ENCODE measurements around the gene GPN1. TPM values are rescaled to one million over a fixed set of nuclear protein-coding genes. Genes with fewer than 3 reads are reported as not detected.
"Not testable (repeated sequence)": the region's sequence is repeated elsewhere in the genome, so short reads cannot be mapped to it uniquely, and the experiment has no call there.

The GPN1 gene
- polyA plus RNA-seq, 1 donor, result 41.5 TPM

- peaks cover 7% of the 10 kb centered on the region for H3K4me1 ChIP-seq (ENCODE audit: control insufficient read depth, insufficient read depth, low read length)
Measured at GRCh38 chr2:27667446-27667845, 38.6 kb downstream of the GPN1 start.

GRCh38 chr2:27671235-27671634 lies 42.4 kb downstream of the GPN1 start:
- 100% methylated on average over 4 of the region's 4 CpGs for WGBS (ENCODE audit: insufficient coverage, low lambda C conversion rate)
- Histone ChIP-seq H3K27me3 (ENCODE audit: control insufficient read depth, insufficient read depth, low read length) (no peaks in the 10 kb centered on the region), H3K9me3 (ENCODE audit: control insufficient read depth, low read depth, low read length) (no peaks in the 10 kb centered on the region), H3K4me3 (ENCODE audit: low read length) (no peak overlapping the region), H3K27ac (ENCODE audit: low read length) (no peak overlapping the region), H3K4me1 (ENCODE audit: control insufficient read depth, insufficient read depth, low read length) (no peaks in the 10 kb centered on the region), H3K36me3 (ENCODE audit: control insufficient read depth, insufficient read depth, low read length) (peaks cover 39% of the 10 kb centered on the region)
- no peak for DNase-seq

More at GRCh38 chr2:27667446-27667845, 38.6 kb downstream of the GPN1 start:
- H3K36me3 ChIP-seq (ENCODE audit: control insufficient read depth, insufficient read depth, low read length), result peaks cover 24% of the 10 kb centered on the region
- no peaks in the 10 kb centered on the region for H3K27me3 ChIP-seq (ENCODE audit: control insufficient read depth, insufficient read depth, low read length)
- H3K9me3 ChIP-seq (ENCODE audit: control insufficient read depth, low read depth, low read length), result no peaks in the 10 kb centered on the region
- 80% methylated on average over 1 of the region's 1 CpG for WGBS (ENCODE audit: insufficient coverage, low lambda C conversion rate)
- H3K27ac ChIP-seq (ENCODE audit: low read length), result no peak overlapping the region
- no peak overlapping the region for H3K4me3 ChIP-seq (ENCODE audit: low read length)
- DNase-seq, result no peak

GRCh38 chr2:27672723-27673486 lies 44.1 kb downstream of the GPN1 start:
- Histone ChIP-seq H3K27ac (ENCODE audit: low read length) (no peak overlapping the region), H3K4me3 (ENCODE audit: low read length) (no peak overlapping the region), H3K27me3 (ENCODE audit: control insufficient read depth, insufficient read depth, low read length) (no peaks in the 10 kb centered on the region), H3K36me3 (ENCODE audit: control insufficient read depth, insufficient read depth, low read length) (peaks cover 49% of the 10 kb centered on the region), H3K9me3 (ENCODE audit: control insufficient read depth, low read depth, low read length) (no peaks in the 10 kb centered on the region), H3K4me1 (ENCODE audit: control insufficient read depth, insufficient read depth, low read length) (no peaks in the 10 kb centered on the region)
- WGBS (ENCODE audit: insufficient coverage, low lambda C conversion rate), result 100% methylated on average over 2 of the region's 5 CpGs
- DNase-seq, result no peak

- Histone ChIP-seq H3K27me3 (ENCODE audit: control insufficient read depth, insufficient read depth, low read length) (no peaks in the 10 kb centered on the region), H3K4me1 (ENCODE audit: control insufficient read depth, insufficient read depth, low read length) (peaks cover 16% of the 10 kb centered on the region), H3K4me3 (ENCODE audit: low read length) (no peak overlapping the region), H3K27ac (ENCODE audit: low read length) (no peak overlapping the region), H3K9me3 (ENCODE audit: control insufficient read depth, low read depth, low read length) (no peaks in the 10 kb centered on the region), H3K36me3 (ENCODE audit: control insufficient read depth, insufficient read depth, low read length) (peaks cover 43% of the 10 kb centered on the region)
- DNase-seq, result no peak
- WGBS (ENCODE audit: insufficient coverage, low lambda C conversion rate), result no CpG with 5 or more reads among the region's 2 CpGs
Measured at GRCh38 chr2:27680571-27680970, 51.7 kb downstream of the GPN1 start.

DNA sequence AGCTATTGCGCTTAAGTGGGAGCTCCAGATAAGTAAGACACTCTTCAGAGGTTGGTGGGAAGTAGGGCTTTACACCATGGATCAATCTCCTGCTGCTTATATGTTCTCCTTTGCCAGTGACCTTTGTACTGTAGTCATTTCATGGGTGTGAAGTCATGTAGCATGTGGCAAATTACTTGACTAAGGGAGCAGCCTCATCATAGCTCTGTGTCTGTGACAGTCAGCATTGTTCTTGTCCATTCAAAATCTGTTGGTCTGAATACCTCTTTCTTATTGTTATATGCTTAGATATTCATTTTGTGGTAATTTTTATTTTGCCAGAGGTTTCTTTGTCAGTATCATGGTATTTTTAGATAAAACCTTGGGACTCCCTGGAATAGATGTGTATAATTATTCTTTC lies 53.0 kb downstream of the GPN1 start:
- Histone ChIP-seq H3K36me3 (ENCODE audit: control insufficient read depth, insufficient read depth, low read length) (peaks cover 45% of the 10 kb centered on the region), H3K4me3 (ENCODE audit: low read length) (no peak overlapping the region), H3K27me3 (ENCODE audit: control insufficient read depth, insufficient read depth, low read length) (no peaks in the 10 kb centered on the region), H3K9me3 (ENCODE audit: control insufficient read depth, low read depth, low read length) (no peaks in the 10 kb centered on the region), H3K4me1 (ENCODE audit: control insufficient read depth, insufficient read depth, low read length) (peaks cover 16% of the 10 kb centered on the region), H3K27ac (ENCODE audit: low read length) (peak overlapping the region; percentile 66)
- peak; percentile 77 to 90 for DNase-seq
- WGBS (ENCODE audit: insufficient coverage, low lambda C conversion rate), result 0% methylated on average over 1 of the region's 1 CpG

DNA sequence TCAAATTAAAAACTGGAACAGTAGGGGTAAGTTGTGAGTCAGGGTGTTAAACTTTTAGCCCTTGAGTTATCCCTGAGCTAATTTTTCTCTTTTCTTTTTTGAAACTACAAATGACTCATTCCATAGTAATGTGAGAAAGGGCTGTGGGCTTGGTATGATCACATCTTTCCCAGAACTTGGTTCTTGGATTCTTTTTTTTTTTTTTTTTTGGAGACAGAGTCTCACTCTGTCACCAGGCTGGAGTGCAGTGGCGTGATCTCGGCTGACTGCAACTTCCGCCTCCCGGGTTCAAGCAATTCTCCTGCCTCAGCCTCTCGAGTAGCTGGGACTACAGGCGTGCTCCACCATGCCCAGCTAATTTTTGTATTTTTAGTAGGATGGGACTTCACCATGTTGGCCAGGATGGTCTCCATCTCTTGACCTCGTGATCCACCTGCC lies 53.5 kb downstream of the GPN1 start:
- Histone ChIP-seq H3K27ac (ENCODE audit: low read length) (peak overlapping the region; percentile 61), H3K4me1 (ENCODE audit: control insufficient read depth, insufficient read depth, low read length) (peaks cover 16% of the 10 kb centered on the region), H3K36me3 (ENCODE audit: control insufficient read depth, insufficient read depth, low read length) (peaks cover 46% of the 10 kb centered on the region)
- no CpG with 5 or more reads among the region's 7 CpGs for WGBS (ENCODE audit: insufficient coverage, low lambda C conversion rate)
- not testable (repeated sequence) for H3K4me3 ChIP-seq (ENCODE audit: low read length); H3K27me3 ChIP-seq (ENCODE audit: control insufficient read depth, insufficient read depth, low read length); DNase-seq; H3K9me3 ChIP-seq (ENCODE audit: control insufficient read depth, low read depth, low read length)

DNA sequence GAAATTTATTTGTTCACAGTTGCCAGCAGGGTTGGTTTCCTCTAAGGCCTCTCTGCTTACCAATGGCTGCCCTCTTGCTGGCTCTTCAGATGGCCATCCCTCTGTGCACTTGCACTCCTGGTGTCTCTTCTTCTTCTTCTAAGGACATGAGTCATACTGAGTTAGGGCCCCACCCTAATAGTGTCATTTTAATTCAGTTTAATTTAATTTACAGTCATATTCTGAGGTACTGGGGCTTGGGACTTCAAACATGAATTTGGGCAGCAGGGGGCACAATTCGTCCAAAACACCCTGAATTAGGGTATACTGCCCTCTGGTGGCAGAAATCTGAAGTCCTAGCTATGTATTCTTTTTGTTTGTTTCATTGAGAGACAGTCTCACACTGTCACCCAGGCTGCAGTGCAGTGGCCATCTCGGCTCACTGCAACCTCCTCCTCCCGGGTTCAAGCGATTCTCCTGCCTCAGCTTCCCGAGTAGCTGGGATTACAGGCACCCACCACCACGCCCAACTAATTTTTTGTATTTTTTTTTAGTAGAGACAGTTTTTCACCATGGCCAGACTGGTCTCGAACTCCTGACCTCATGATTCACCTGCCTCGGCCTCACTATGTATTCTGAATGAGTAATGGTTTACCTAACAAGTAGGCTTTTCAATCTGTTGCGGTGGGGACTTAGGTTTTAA lies 54.7 kb downstream of the GPN1 start:
- Histone ChIP-seq H3K4me1 (ENCODE audit: control insufficient read depth, insufficient read depth, low read length) (peaks cover 16% of the 10 kb centered on the region), H3K4me3 (ENCODE audit: low read length) (no peak overlapping the region), H3K27me3 (ENCODE audit: control insufficient read depth, insufficient read depth, low read length) (no peaks in the 10 kb centered on the region), H3K9me3 (ENCODE audit: control insufficient read depth, low read depth, low read length) (no peaks in the 10 kb centered on the region), H3K36me3 (ENCODE audit: control insufficient read depth, insufficient read depth, low read length) (peaks cover 43% of the 10 kb centered on the region), H3K27ac (ENCODE audit: low read length) (no peak overlapping the region)
- DNase-seq, result peak; percentile 75 to 81
- 83% methylated on average over 2 of the region's 9 CpGs for WGBS (ENCODE audit: insufficient coverage, low lambda C conversion rate)

- not testable (repeated sequence) for H3K27ac ChIP-seq (ENCODE audit: low read length); H3K9me3 ChIP-seq (ENCODE audit: control insufficient read depth, low read depth, low read length); DNase-seq; H3K27me3 ChIP-seq (ENCODE audit: control insufficient read depth, insufficient read depth, low read length); H3K4me3 ChIP-seq (ENCODE audit: low read length)
- Histone ChIP-seq H3K4me1 (ENCODE audit: control insufficient read depth, insufficient read depth, low read length) (peaks cover 16% of the 10 kb centered on the region), H3K36me3 (ENCODE audit: control insufficient read depth, insufficient read depth, low read length) (peaks cover 41% of the 10 kb centered on the region)
- no CpG with 5 or more reads among the region's 1 CpG for WGBS (ENCODE audit: insufficient coverage, low lambda C conversion rate)
Measured at GRCh38 chr2:27685006-27685405, 56.2 kb downstream of the GPN1 start.

DNA sequence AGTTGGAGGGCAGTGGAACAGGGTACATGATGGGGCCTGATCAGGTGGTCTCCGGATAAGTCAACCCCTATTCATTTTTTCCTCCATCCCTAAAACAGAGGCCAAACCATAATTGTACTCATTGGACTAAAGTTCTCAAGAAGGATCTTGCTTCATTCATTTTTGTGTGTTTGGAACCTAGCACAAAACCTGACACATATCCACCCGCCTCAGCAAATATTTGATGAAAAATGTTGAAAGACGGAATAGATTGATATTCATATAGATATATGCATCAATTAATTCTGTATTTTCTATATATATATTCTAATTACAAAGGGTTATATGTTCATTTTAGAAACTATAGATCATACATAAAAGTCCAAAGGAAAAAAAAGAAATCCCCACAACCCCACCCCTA lies 56.7 kb downstream of the GPN1 start:
- Histone ChIP-seq H3K4me1 (ENCODE audit: control insufficient read depth, insufficient read depth, low read length) (peaks cover 16% of the 10 kb centered on the region), H3K27ac (ENCODE audit: low read length) (no peak overlapping the region), H3K4me3 (ENCODE audit: low read length) (no peak overlapping the region), H3K36me3 (ENCODE audit: control insufficient read depth, insufficient read depth, low read length) (peaks cover 42% of the 10 kb centered on the region), H3K9me3 (ENCODE audit: control insufficient read depth, low read depth, low read length) (no peaks in the 10 kb centered on the region), H3K27me3 (ENCODE audit: control insufficient read depth, insufficient read depth, low read length) (no peaks in the 10 kb centered on the region)
- DNase-seq, result no peak
- no CpG with 5 or more reads among the region's 3 CpGs for WGBS (ENCODE audit: insufficient coverage, low lambda C conversion rate)

GRCh38 chr2:27687232-27687631 lies 58.4 kb downstream of the GPN1 start:
- peaks cover 7% of the 10 kb centered on the region for H3K4me1 ChIP-seq (ENCODE audit: control insufficient read depth, insufficient read depth, low read length)
- no peaks in the 10 kb centered on the region for H3K27me3 ChIP-seq (ENCODE audit: control insufficient read depth, insufficient read depth, low read length)
- H3K27ac ChIP-seq (ENCODE audit: low read length), result no peak overlapping the region
- no peak for DNase-seq
- WGBS (ENCODE audit: insufficient coverage, low lambda C conversion rate), result 100% methylated on average over 1 of the region's 1 CpG
- peaks cover 40% of the 10 kb centered on the region for H3K36me3 ChIP-seq (ENCODE audit: control insufficient read depth, insufficient read depth, low read length)
- no peaks in the 10 kb centered on the region for H3K9me3 ChIP-seq (ENCODE audit: control insufficient read depth, low read depth, low read length)
- H3K4me3 ChIP-seq (ENCODE audit: low read length), result no peak overlapping the region
